MV-4-11 (cell line): Measurements from ENCODE around the gene TSC22D2.

Source experiments
- DNase-seq: peaks from one replicate; lab custom pipeline; 2025; lab: John Stamatoyannopoulos, UW

The TSC22D2 gene

GRCh38 chr3:150412561-150413231 lies 4.6 kb downstream of the TSC22D2 start:
- peak; percentile 45 for DNase-seq

GRCh38 chr3:150414258-150414657 lies 6.2 kb downstream of the TSC22D2 start:
- DNase-seq: no peak

- no peak for DNase-seq
Observed at GRCh38 chr3:150414959-150415358, 6.9 kb downstream of the TSC22D2 start.

- DNase-seq: no peak
Observed at GRCh38 chr3:150419076-150419868, 11.2 kb downstream of the TSC22D2 start.

- no peak for DNase-seq
Observed at GRCh38 chr3:150419959-150420358, 11.9 kb downstream of the TSC22D2 start.

GRCh38 chr3:150421256-150421655 lies 13.2 kb downstream of the TSC22D2 start:
- no peak for DNase-seq

- DNase-seq: no peak
Observed at GRCh38 chr3:150421799-150422548, 13.9 kb downstream of the TSC22D2 start.

- DNase-seq: no peak
Observed at GRCh38 chr3:150422907-150423306, 14.8 kb downstream of the TSC22D2 start.

GRCh38 chr3:150423761-150424160 lies 15.7 kb downstream of the TSC22D2 start:
- DNase-seq: no peak

GRCh38 chr3:150426292-150426691 lies 18.2 kb downstream of the TSC22D2 start:
- DNase-seq: no peak

GRCh38 chr3:150428562-150428961 lies 20.5 kb downstream of the TSC22D2 start:
- DNase-seq: peak; percentile 13

- DNase-seq: no peak
Observed at GRCh38 chr3:150429767-150430671, 21.9 kb downstream of the TSC22D2 start.

GRCh38 chr3:150433347-150433746 lies 25.2 kb downstream of the TSC22D2 start:
- DNase-seq: no peak

GRCh38 chr3:150434234-150434633 lies 26.1 kb downstream of the TSC22D2 start:
- no peak for DNase-seq

- no peak for DNase-seq
Observed at GRCh38 chr3:150436161-150436560, 28.1 kb downstream of the TSC22D2 start.

GRCh38 chr3:150439657-150440056 lies 31.6 kb downstream of the TSC22D2 start:
- no peak for DNase-seq

- no peak for DNase-seq
Observed at GRCh38 chr3:150443331-150443741, 35.2 kb downstream of the TSC22D2 start.

GRCh38 chr3:150444371-150444770 lies 36.3 kb downstream of the TSC22D2 start:
- DNase-seq: no peak

GRCh38 chr3:150446470-150446977 lies 38.4 kb downstream of the TSC22D2 start:
- no peak for DNase-seq

- no peak for DNase-seq
Observed at GRCh38 chr3:150447084-150447483, 39.0 kb downstream of the TSC22D2 start.
